Stimulated activated naive CD4-positive, alpha-beta T cell (primary cell): ENCODE measurements around the gene BDNF.

Experiments used
- DNase-seq, 6 experiments: peaks; one replicate each; lab custom pipeline; 2025; lab: John Stamatoyannopoulos, UW

The BDNF gene

GRCh38 chr11:27705873-27706820 lies 5.9 kb upstream of the BDNF start:
- no peak for DNase-seq

DNA sequence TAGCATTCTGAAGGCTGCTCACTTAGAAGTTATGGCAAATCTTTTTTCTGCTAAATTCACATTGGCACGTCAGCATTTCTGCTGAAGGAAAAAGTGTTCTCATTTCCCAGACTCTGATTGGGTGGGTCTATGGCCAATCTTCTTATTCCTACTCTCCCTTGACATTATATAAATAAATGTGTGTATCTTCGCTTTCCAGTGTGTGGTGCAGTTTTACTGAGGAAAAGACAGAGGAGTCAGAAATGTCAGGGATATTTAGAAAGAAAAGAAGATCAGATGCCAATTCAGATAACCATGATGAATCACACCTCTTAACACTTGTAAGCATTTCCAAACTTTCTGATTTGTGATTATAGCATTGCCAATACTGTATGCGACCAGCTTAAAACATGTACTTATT lies 3.2 kb upstream of the BDNF start:
- no peak for DNase-seq

DNA sequence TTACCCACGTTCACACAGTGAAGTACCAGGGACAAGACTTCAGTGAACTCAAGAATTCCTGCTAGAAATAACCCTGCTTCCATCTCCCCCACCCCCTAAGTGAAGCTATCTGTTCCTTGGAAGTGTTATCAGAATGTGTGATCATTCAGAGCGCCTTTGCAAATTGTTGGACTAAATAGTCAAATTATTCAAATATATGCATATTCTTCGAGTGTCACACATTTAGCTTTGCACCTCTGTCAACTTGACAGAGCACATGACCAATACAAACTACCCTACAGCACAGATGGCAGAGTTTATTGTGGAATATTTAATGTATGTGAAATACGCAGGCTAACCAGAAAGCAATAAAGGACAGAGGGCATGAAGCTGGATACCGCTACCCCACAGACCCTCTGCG lies 2.6 kb upstream of the BDNF start:
- no peak for DNase-seq

DNA sequence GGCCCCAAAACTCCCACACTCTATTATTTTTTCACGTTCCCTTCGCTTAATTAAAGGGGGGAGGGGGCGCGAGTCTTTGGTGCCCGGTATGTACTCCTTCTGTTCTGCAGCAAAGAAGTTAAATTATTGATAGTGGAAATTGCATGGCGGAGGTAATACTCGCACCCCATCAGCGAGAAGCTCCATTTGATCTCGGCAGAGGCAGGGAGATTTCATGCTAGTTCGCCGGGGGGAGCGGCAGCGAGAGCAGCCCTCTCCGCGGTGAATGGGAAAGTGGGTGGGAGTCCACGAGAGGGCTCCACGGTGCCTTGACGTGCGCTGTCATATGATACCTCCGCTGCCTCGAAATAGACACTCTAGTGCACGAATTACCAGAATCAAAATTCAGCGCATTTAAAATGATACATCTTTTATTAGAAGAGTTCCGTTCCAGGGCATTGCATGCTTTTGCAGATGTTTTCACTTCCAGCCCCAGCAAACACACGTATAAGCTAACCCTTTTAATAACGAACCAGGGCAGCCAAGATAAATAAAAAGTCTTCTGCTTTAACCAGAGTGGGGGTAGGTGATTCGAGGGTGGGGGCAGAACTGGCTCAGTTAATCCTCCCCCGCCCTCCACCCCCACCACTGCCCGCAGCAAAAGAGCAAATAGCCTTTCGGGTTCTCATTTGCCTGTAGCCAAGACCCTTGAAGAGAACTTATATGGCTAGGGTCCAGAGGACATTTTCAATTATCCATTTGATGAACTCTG lies 1.3 kb upstream of the BDNF start:
- DNase-seq: no peak

DNA sequence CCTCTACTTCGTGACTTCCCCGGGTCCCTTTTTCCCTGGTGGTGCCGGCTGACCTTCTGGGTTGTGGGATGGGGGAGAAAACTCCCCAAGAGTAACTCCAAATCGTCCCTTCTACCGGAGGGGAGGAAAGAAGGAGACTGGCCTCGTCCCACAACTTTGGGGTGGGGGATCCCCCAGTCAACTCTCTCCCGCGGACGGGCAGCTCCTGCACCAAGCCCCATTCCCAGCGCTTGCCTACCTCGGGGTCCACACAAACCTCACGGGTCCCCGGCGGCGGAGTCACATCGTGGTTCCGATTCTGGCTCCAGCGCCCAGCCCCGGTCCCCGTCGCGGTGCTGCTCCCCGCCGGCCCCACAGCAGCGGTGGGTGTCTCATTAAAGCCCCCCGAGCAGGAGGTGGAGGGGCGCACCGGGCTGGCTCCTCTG lies 317 bp downstream of the BDNF start:
- no peak for DNase-seq

GRCh38 chr11:27699242-27699925 lies 871 bp downstream of the BDNF start:
- DNase-seq: no peak

- DNase-seq: peak in 5 of 6 experiments; percentile 3 to 14 (median 8)
Measured at GRCh38 chr11:27698872-27699241, 1.4 kb downstream of the BDNF start.

DNA sequence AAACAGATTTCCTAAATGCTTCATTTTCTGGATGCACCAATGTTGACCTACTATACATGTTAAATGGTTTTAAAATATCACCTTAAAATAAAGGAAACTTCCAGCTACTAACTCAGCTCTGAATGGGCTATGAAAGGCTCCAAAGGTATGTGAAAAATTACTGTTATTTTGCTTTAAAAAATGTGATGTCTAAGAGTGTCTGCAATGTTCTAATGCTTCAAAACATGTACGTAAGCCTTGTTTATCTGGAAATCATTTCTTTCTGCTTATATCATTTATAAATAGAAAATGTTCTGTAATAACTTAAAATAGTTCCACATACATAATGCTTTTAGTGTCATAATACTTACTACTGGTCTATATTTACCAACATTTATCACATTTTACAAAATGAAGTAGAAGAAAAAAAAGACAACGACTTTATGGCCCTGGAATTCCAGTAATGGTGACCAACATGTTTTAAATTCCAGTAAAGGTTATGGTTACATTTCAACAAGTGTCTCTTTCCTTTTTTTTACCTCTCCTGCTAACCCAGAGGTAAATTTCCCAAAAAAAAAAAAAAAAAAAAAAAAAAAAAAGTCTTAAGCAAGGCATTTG lies 2.5 kb downstream of the BDNF start:
- no peak for DNase-seq

GRCh38 chr11:27696961-27697360 lies 3.3 kb downstream of the BDNF start:
- no peak for DNase-seq

- no peak for DNase-seq
Measured at GRCh38 chr11:27696115-27696514, 4.1 kb downstream of the BDNF start.

DNA sequence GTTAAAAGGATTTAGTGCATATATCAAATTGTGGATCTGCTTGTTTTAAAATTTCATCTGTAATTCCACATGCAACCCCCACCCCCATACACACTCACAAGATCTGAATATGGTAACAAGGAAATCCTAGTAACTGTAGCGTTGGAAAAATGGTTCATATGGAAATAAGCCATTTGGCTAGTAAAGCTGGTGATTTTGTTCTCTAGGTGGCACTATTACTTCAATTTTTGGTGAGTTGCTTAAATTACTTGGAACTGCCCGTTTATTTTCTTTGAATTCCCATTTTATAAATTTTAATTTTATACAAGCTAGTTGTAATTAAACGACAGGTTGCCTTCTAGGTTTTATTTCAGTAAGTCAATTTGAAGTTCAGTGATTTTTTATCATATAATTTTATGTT lies 5.3 kb downstream of the BDNF start:
- DNase-seq: no peak

- DNase-seq: no peak
Measured at GRCh38 chr11:27693398-27693797, 6.9 kb downstream of the BDNF start.

- DNase-seq: no peak
Measured at GRCh38 chr11:27692781-27693180, 7.5 kb downstream of the BDNF start.

- DNase-seq: no peak
Measured at GRCh38 chr11:27688076-27688475, 12.2 kb downstream of the BDNF start.

GRCh38 chr11:27681664-27682063 lies 18.6 kb downstream of the BDNF start:
- DNase-seq: no peak

DNA sequence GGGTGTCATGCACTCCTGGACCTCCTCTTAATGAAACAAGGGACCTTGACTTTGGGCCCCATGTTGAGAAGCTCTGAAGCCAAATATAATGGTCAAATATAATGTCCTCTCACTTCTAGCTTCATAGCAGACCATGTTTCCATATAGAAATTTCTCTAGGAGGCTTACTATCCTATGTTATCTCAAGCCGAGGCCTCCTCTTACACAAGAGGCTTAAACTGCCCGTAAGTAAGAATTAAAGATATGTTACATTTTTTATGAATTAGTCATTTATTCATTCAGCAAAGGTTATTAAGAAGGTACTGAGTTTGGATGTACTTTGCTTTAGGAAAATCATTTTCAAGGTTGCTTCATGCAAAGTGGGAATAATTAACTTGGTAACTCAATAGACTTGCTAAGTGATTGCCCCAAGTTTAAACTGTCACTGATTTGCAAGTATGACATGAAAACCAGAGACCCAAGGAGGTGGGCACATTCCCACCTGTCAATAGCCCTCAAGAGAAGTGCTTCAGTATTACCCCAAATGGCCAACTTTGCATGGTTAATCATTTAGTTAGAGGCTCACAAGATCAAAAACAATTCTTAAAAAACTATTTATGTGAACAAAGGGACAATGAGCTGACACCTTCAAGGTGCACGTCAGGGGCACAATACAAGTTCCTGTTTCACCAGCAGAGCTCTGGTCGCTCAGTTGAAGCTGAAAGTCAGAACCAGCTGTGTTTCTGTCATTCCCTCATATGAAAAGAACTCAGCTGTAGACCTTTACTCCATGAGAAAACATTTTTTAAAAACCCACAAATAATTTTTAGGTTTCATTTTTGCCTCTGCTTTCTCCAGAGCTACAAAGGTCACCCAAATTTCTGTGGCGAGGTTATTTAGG lies 20.9 kb downstream of the BDNF start:
- no peak for DNase-seq

DNA sequence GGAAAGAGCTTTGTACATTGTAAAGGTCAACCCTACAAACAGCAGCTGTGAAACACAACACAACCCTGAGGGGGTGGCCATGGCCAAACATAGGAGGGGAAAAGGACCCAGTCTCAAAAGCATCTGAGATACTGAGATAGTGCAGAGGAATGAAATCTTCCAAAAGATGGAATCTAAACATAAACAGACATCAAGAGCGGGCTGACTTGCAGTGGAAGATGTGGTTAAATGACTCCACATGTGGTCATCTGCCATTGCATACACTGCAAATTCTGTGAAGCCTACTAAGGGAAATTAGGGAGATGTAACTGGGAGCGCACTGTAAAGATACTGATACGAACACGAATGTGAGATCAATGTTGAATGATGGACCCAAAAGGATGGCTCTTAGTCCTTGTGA lies 22.0 kb downstream of the BDNF start:
- no peak for DNase-seq

GRCh38 chr11:27677108-27677507 lies 23.1 kb downstream of the BDNF start:
- no peak for DNase-seq

- no peak for DNase-seq
Measured at GRCh38 chr11:27673979-27674663, 26.1 kb downstream of the BDNF start.

DNA sequence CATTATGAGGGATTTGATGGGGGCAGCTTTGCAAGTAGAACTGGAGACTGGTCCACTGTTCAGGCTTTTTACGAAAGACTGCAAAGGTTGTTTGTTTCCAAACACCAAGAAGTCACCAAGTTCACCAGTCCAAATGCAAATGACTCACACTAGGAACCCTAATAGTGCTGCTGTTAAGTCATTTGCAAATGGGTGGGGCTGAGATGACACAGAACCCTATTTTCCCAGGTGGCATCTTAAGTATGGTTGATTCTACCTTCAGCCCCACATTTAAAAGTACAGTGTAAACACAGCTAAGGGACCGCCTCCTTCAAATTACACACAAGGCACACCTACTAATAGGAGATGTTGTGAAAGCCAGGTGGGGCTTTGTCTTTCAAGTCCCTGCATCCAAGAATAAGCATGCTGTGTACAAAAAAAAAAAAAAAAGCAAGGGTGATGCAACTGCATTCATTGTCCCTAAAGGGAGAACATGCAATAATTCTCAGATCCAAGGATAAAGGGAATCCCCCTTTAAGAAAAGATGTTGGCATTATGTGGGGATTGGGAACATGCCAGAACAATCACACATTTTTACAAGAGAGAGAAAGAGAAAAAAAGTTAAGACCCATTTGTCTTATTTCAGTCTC lies 27.3 kb downstream of the BDNF start:
- DNase-seq: no peak
